Coronary artery (tissue), 2 donors: Measurements from ENCODE around the gene FGF13.
A peak's percentile ranks its signal among the peaks of the same experiment; 100 is the strongest.

Experiments
- DNase-seq: peaks from one replicate; pipeline ENCODE4 v3.0.0-alpha.2; 2017; ENCODE audit warnings: low spot score
- H3K27ac ChIP-seq, 2 donors: fragments of 200-600 bp; sonication (generic); one replicate each; pipeline ENCODE4 v1.5.1; 2016 to 2019
- H3K4me3 ChIP-seq: fragments of 200-600 bp; sonication (generic); 2 replicates; pipeline ENCODE4 v1.5.1; 2016; ENCODE audit warnings: mild to moderate bottlenecking, moderate library complexity
- TF ChIP-seq, protein P1 (sequence below): fragments of 200-600 bp; sonication (generic); IDR thresholded peaks from one replicate; pipeline ENCODE4 v1.5.1; 2019; ENCODE audit warnings: antibody characterized with exemption

Gene FGF13

GRCh38 chrX:138708268-138708667, 3.2 kb downstream of the FGF13 start:
- H3K4me3 ChIP-seq, result no peak overlapping the region
- no peak for DNase-seq
- no peak overlapping the region for H3K27ac ChIP-seq
- TF ChIP-seq, protein P1, sequence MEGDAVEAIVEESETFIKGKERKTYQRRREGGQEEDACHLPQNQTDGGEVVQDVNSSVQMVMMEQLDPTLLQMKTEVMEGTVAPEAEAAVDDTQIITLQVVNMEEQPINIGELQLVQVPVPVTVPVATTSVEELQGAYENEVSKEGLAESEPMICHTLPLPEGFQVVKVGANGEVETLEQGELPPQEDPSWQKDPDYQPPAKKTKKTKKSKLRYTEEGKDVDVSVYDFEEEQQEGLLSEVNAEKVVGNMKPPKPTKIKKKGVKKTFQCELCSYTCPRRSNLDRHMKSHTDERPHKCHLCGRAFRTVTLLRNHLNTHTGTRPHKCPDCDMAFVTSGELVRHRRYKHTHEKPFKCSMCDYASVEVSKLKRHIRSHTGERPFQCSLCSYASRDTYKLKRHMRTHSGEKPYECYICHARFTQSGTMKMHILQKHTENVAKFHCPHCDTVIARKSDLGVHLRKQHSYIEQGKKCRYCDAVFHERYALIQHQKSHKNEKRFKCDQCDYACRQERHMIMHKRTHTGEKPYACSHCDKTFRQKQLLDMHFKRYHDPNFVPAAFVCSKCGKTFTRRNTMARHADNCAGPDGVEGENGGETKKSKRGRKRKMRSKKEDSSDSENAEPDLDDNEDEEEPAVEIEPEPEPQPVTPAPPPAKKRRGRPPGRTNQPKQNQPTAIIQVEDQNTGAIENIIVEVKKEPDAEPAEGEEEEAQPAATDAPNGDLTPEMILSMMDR, result no peak

- DNase-seq, result no peak
- TF ChIP-seq, protein P1, result no peak
- Histone ChIP-seq H3K27ac (no peak overlapping the region), H3K4me3 (no peak overlapping the region)
These were observed 6.9 kb downstream of the FGF13 start for GRCh38 chrX:138704596-138704995.

- H3K27ac ChIP-seq, result no peak overlapping the region
- TF ChIP-seq, protein P1, result no peak
- DNase-seq, result no peak
- no peak overlapping the region for H3K4me3 ChIP-seq
These were observed 7.4 kb downstream of the FGF13 start for GRCh38 chrX:138704101-138704500.

DNA sequence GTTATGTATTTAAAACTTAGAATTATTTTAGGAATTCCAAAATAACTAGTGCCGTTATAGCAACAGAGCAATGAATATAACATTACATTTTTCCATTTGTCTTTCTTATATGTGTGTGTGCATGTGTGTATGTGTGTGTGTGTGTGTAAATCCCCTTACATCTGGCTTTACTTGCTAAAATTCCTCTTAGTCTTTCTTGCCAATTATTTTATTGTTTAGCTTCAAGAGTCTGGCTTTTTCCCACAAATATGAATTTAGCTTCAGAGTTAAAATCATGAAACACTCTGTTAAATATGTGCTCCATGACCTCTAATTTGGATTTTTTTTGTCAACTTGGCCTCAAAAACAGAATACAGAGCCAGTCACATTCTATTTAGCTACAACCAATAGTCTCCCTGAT, 18.9 kb downstream of the FGF13 start:
- H3K4me3 ChIP-seq, result no peak overlapping the region
- DNase-seq, result no peak
- no peak overlapping the region for H3K27ac ChIP-seq
- TF ChIP-seq, protein P1, result no peak

DNA sequence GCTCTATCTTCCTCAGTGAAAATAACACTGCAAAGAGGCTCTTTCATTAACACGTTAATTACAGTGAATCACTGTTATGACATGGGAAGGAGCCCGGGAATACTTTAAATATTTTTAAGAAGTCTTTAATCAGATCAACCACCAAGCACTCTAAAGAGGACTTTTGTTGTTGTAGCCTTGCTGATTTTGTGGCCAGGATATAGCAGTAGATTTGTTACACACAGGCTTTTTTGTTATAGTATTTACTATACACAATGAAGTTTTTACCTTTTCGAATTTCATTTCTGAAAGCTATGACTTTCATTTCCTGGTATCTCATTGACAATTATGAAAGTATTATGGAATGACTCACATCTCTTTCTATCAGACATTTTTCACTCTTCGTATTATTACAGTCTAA, 20.3 kb downstream of the FGF13 start:
- DNase-seq, result no peak
- TF ChIP-seq, protein P1, result no peak
- Histone ChIP-seq H3K27ac (peak overlapping the region in 1 of 2 donors; percentile 20), H3K4me3 (no peak overlapping the region)

GRCh38 chrX:138690591-138690990, 20.9 kb downstream of the FGF13 start:
- H3K4me3 ChIP-seq, result no peak overlapping the region
- TF ChIP-seq, protein P1, result no peak
- no peak for DNase-seq
- H3K27ac ChIP-seq, result no peak overlapping the region

GRCh38 chrX:138683600-138683999, 27.9 kb downstream of the FGF13 start:
- Histone ChIP-seq H3K27ac (no peak overlapping the region), H3K4me3 (no peak overlapping the region)
- TF ChIP-seq, protein P1, result no peak
- no peak for DNase-seq
